ENCODE measurements around the gene PCNX2. TPM values are rescaled to one million over a fixed set of nuclear protein-coding genes. Genes with fewer than 3 reads are reported as not detected.

The PCNX2 gene
- total RNA-seq, 1 experiment from 2014 or later: 63.4 TPM

- no TSS peak for BruUV-seq (replicated peaks)
- Mint-ChIP-seq H3K27me3 (ENCODE audit: unreplicated experiment) (no peaks in the 10 kb centered on the region), H3K36me3 (ENCODE audit: insufficient read depth, unreplicated experiment) (peaks cover 23% of the 10 kb centered on the region), H3K9me3 (ENCODE audit: low read depth, unreplicated experiment) (no peaks in the 10 kb centered on the region), H3K4me1 (ENCODE audit: low read depth, unreplicated experiment) (no peaks in the 10 kb centered on the region), H3K27ac (ENCODE audit: unreplicated experiment) (no peak overlapping the region), H3K4me3 (ENCODE audit: low read depth, unreplicated experiment) (no peak overlapping the region)
- intact Hi-C loops (cut with micrococcal nuclease; ENCODE audit: unreplicated experiment): no loop called here
- DNase-seq: no peak
- TF ChIP-seq CTCF (IDR thresholded peaks at IDR 0.05; ENCODE audit: unreplicated experiment): no peak
- CTCF ChIA-PET: no interaction called here
These were observed 315.1 kb downstream of the PCNX2 start for GRCh38 chr1:232980355-232980978.

GRCh38 chr1:232979558-232979957 is 316.0 kb downstream of the PCNX2 start:
- DNase-seq: no peak
- no peaks in the 10 kb centered on the region for H3K9me3 Mint-ChIP-seq (ENCODE audit: low read depth, unreplicated experiment)
- no TSS peak for BruUV-seq (replicated peaks)
- intact Hi-C loops (cut with micrococcal nuclease; ENCODE audit: unreplicated experiment): no loop called here
- no peak overlapping the region for H3K27ac Mint-ChIP-seq (ENCODE audit: unreplicated experiment)
- TF ChIP-seq CTCF (IDR thresholded peaks at IDR 0.05; ENCODE audit: unreplicated experiment): no peak
- H3K4me3 Mint-ChIP-seq (ENCODE audit: low read depth, unreplicated experiment): no peak overlapping the region
- peaks cover 15% of the 10 kb centered on the region for H3K36me3 Mint-ChIP-seq (ENCODE audit: insufficient read depth, unreplicated experiment)
- H3K27me3 Mint-ChIP-seq (ENCODE audit: unreplicated experiment): no peaks in the 10 kb centered on the region
- CTCF ChIA-PET: interaction anchor here (0.8 kb wide), 1 partner anchor 133 kb away, joined by 3 read pairs; no protein-coding TSS in a partner anchor
- H3K4me1 Mint-ChIP-seq (ENCODE audit: low read depth, unreplicated experiment): no peaks in the 10 kb centered on the region

- CTCF ChIA-PET: no interaction called here
- TF ChIP-seq CTCF (IDR thresholded peaks at IDR 0.05; ENCODE audit: unreplicated experiment): no peak
- H3K36me3 Mint-ChIP-seq (ENCODE audit: insufficient read depth, unreplicated experiment): peaks cover 7% of the 10 kb centered on the region
- intact Hi-C loops (cut with micrococcal nuclease; ENCODE audit: unreplicated experiment): no loop called here
- no peak overlapping the region for H3K27ac Mint-ChIP-seq (ENCODE audit: unreplicated experiment)
- no TSS peak for BruUV-seq (replicated peaks)
- H3K27me3 Mint-ChIP-seq (ENCODE audit: unreplicated experiment): no peaks in the 10 kb centered on the region
- DNase-seq: no peak
- H3K9me3 Mint-ChIP-seq (ENCODE audit: low read depth, unreplicated experiment): peaks cover 5% of the 10 kb centered on the region
- H3K4me3 Mint-ChIP-seq (ENCODE audit: low read depth, unreplicated experiment): no peak overlapping the region
- no peaks in the 10 kb centered on the region for H3K4me1 Mint-ChIP-seq (ENCODE audit: low read depth, unreplicated experiment)
These were observed 316.7 kb downstream of the PCNX2 start for GRCh38 chr1:232978815-232979214.

GRCh38 chr1:232978091-232978634 is 317.4 kb downstream of the PCNX2 start:
- intact Hi-C loops (cut with micrococcal nuclease; ENCODE audit: unreplicated experiment): no loop called here
- Mint-ChIP-seq H3K36me3 (ENCODE audit: insufficient read depth, unreplicated experiment) (peaks cover 6% of the 10 kb centered on the region), H3K27ac (ENCODE audit: unreplicated experiment) (no peak overlapping the region), H3K27me3 (ENCODE audit: unreplicated experiment) (no peaks in the 10 kb centered on the region), H3K4me3 (ENCODE audit: low read depth, unreplicated experiment) (no peak overlapping the region), H3K9me3 (ENCODE audit: low read depth, unreplicated experiment) (peaks cover 12% of the 10 kb centered on the region), H3K4me1 (ENCODE audit: low read depth, unreplicated experiment) (no peaks in the 10 kb centered on the region)
- TF ChIP-seq CTCF (IDR thresholded peaks at IDR 0.05; ENCODE audit: unreplicated experiment): no peak
- no TSS peak for BruUV-seq (replicated peaks)
- DNase-seq: no peak
- CTCF ChIA-PET: no interaction called here

Measured in Calu3 (cell line).